Fibroblast of the aortic adventitia (primary cell): ENCODE measurements around the gene MTHFD1. TPM values are rescaled to one million over a fixed set of nuclear protein-coding genes. Genes with fewer than 3 reads are reported as not detected.
A peak's percentile ranks its signal among the peaks of the same experiment; 100 is the strongest.

ENCODE experiments used
- DNase-seq: peaks from one replicate; pipeline ENCODE4 v3.0.0-alpha.2; 2010; ENCODE audit warnings: low read depth
- H3K4me3 ChIP-seq: 2 replicates; pipeline ENCODE4 v1.5.1; 2011; ENCODE audit warnings: low read depth, mild to moderate bottlenecking, control low read depth, low read length, moderate library complexity
- CTCF ChIP-seq: IDR thresholded peaks from 2 replicates; pipeline ENCODE4 v1.5.1; 2011; ENCODE audit warnings: mild to moderate bottlenecking, low read length, control low read depth, inconsistent platforms; ENCODE audit not compliant: insufficient read depth
- small RNA-seq: library from RNA; depleted of rRNA; stranded (forward); fragments of <200 nt; gene quantifications from one replicate; pipeline ENCODE3, GENCODE V24; 2012
- total RNA-seq: library from RNA; depleted of rRNA; stranded (reverse); fragments of >200 nt; gene quantifications from 2 replicates; pipeline ENCODE4 v1.2.3, GENCODE V29; 2012; ENCODE audit warnings: low replicate concordance

MTHFD1 gene
- total RNA-seq, 1 donor = 73.1 TPM

GRCh38 chr14:64504897-64505794, 117.0 kb downstream of the MTHFD1 start:
- TF ChIP-seq CTCF = no peak
- DNase-seq = peak; percentile 84
- peak overlapping the region; percentile 89 for H3K4me3 ChIP-seq

GRCh38 chr14:64506721-64507120, 118.6 kb downstream of the MTHFD1 start:
- TF ChIP-seq CTCF = no peak
- no peak for DNase-seq
- peak overlapping the region; percentile 44 for H3K4me3 ChIP-seq

GRCh38 chr14:64507376-64508156, 119.4 kb downstream of the MTHFD1 start:
- peak overlapping the region; percentile 23 for H3K4me3 ChIP-seq
- DNase-seq = no peak
- no peak for TF ChIP-seq CTCF

- no peak for DNase-seq
- no peak for TF ChIP-seq CTCF
These were observed 120.1 kb downstream of the MTHFD1 start for GRCh38 chr14:64508215-64508776.

GRCh38 chr14:64509036-64509435, 120.9 kb downstream of the MTHFD1 start:
- H3K4me3 ChIP-seq = no peak overlapping the region
- DNase-seq = no peak

More at GRCh38 chr14:64508215-64508776, 120.1 kb downstream of the MTHFD1 start:
- peak overlapping the region; percentile 10 for H3K4me3 ChIP-seq

More at GRCh38 chr14:64509036-64509435, 120.9 kb downstream of the MTHFD1 start:
- TF ChIP-seq CTCF = no peak

Small RNA genes lying within 50 kb of the gene (small RNA-seq; reads per million reads assigned to genes)
- gene AL161756.2 = not detected

Other genes with a start within 250 kb of the MTHFD1 start
- gene ESR2, start 94.0 kb upstream of the MTHFD1 start, total RNA-seq = under 0.01 and 0.16 TPM in 2 replicates
- gene AKAP5, start 77.1 kb downstream of the MTHFD1 start, total RNA-seq = 0.16 and 0.54 TPM in 2 replicates
- gene ZBTB25, start 115.5 kb downstream of the MTHFD1 start, total RNA-seq = 7.0 and 11.1 TPM in 2 replicates
- 56.5 and 76.9 TPM in 2 replicates for gene ZBTB1, start 116.4 kb downstream of the MTHFD1 start, total RNA-seq
- gene HSPA2, start 152.4 kb downstream of the MTHFD1 start, total RNA-seq = 0.98 and 2.5 TPM in 2 replicates
- 0.18 TPM in 1 of 2 replicates, not detected in the other for gene PPP1R36, start 161.6 kb downstream of the MTHFD1 start, total RNA-seq